H7 (cell line): Measurements from ENCODE around the gene HOXD12. TPM values are rescaled to one million over a fixed set of nuclear protein-coding genes. Genes with fewer than 3 reads are reported as not detected.
A peak's percentile ranks its signal among the peaks of the same experiment; 100 is the strongest.

Experiments
- DNase-seq: peaks from one replicate; pipeline ENCODE4 v3.0.0; 2012
- H3K27me3 ChIP-seq: 2 replicates; pipeline ENCODE4 v1.6.0; 2011; ENCODE audit warnings: mild to moderate bottlenecking, low read length; ENCODE audit not compliant: control insufficient read depth, insufficient read depth
- H3K36me3 ChIP-seq: replicated peaks from 2 replicates; pipeline ENCODE4 v1.5.1; 2011; ENCODE audit warnings: low read length; ENCODE audit not compliant: control insufficient read depth, insufficient read depth
- H3K4me3 ChIP-seq: 2 replicates; pipeline ENCODE4 v1.5.1; 2011; ENCODE audit warnings: low read depth, mild to moderate bottlenecking, control low read depth, low read length, moderate library complexity; ENCODE audit not compliant: insufficient read depth
- total RNA-seq: library from RNA; depleted of rRNA; stranded (reverse); fragments of >200 nt; shearing (Covaris generic); gene quantifications from 2 replicates; pipeline ENCODE4 v1.2.3, GENCODE V29; 2014; rRNA removed

Gene HOXD12
- not detected in 2 replicates for total RNA-seq

GRCh38 chr2:176099728-176100546, at the start of gene HOXD12:
Gene HOXD12 (plus strand): TSS chr2:176099795. CDS start chr2:176099802, 7 bp downstream.
- Histone ChIP-seq H3K27me3 (peaks cover 97% of the 10 kb centered on the region), H3K4me3 (peak within 1 kb of the TSS; percentile 24), H3K36me3 (no peaks in the 10 kb centered on the region)
- peak; percentile 73 for DNase-seq

GRCh38 chr2:176056406-176056805, 43.2 kb upstream of the HOXD12 start:
- no peak overlapping the region for H3K4me3 ChIP-seq
- no peaks in the 10 kb centered on the region for H3K36me3 ChIP-seq
- no peaks in the 10 kb centered on the region for H3K27me3 ChIP-seq
- DNase-seq, result no peak

GRCh38 chr2:176063958-176064357, 35.6 kb upstream of the HOXD12 start:
- Histone ChIP-seq H3K36me3 (no peaks in the 10 kb centered on the region), H3K27me3 (peaks cover 47% of the 10 kb centered on the region), H3K4me3 (no peak overlapping the region)
- no peak for DNase-seq

GRCh38 chr2:176066645-176067588, 32.7 kb upstream of the HOXD12 start:
- DNase-seq, result peak; percentile 76
- Histone ChIP-seq H3K36me3 (no peaks in the 10 kb centered on the region), H3K27me3 (peaks cover 77% of the 10 kb centered on the region)

GRCh38 chr2:176067589-176068418, 31.8 kb upstream of the HOXD12 start:
- Histone ChIP-seq H3K4me3 (no peak overlapping the region), H3K36me3 (no peaks in the 10 kb centered on the region), H3K27me3 (peaks cover 86% of the 10 kb centered on the region)
- DNase-seq, result peak; percentile 60

More at GRCh38 chr2:176066645-176067588, 32.7 kb upstream of the HOXD12 start:
- peak overlapping the region; percentile 2; the same call in 1 of the 2 replicates for H3K4me3 ChIP-seq

GRCh38 chr2:176068419-176068832, 31.2 kb upstream of the HOXD12 start:
- Histone ChIP-seq H3K27me3 (peaks cover 92% of the 10 kb centered on the region), H3K36me3 (no peaks in the 10 kb centered on the region), H3K4me3 (no peak overlapping the region)
- DNase-seq, result no peak

GRCh38 chr2:176071330-176072291, 28.0 kb upstream of the HOXD12 start:
- Histone ChIP-seq H3K4me3 (no peak overlapping the region), H3K36me3 (no peaks in the 10 kb centered on the region), H3K27me3 (peaks cover 100% of the 10 kb centered on the region)
- DNase-seq, result peak; percentile 53

GRCh38 chr2:176072292-176072669, 27.3 kb upstream of the HOXD12 start:
- Histone ChIP-seq H3K36me3 (no peaks in the 10 kb centered on the region), H3K27me3 (peaks cover 100% of the 10 kb centered on the region), H3K4me3 (no peak overlapping the region)
- no peak for DNase-seq

- peak; percentile 50 for DNase-seq
Observed at GRCh38 chr2:176072951-176073904, 26.4 kb upstream of the HOXD12 start.

GRCh38 chr2:176074919-176075425, 24.6 kb upstream of the HOXD12 start:
- no peak for DNase-seq
- peaks cover 100% of the 10 kb centered on the region for H3K27me3 ChIP-seq
- H3K4me3 ChIP-seq, result no peak overlapping the region
- H3K36me3 ChIP-seq, result no peaks in the 10 kb centered on the region

More at GRCh38 chr2:176072951-176073904, 26.4 kb upstream of the HOXD12 start:
- H3K36me3 ChIP-seq, result no peaks in the 10 kb centered on the region
- H3K27me3 ChIP-seq, result peaks cover 100% of the 10 kb centered on the region
- H3K4me3 ChIP-seq, result no peak overlapping the region

GRCh38 chr2:176075481-176075880, 24.1 kb upstream of the HOXD12 start:
- Histone ChIP-seq H3K27me3 (peaks cover 98% of the 10 kb centered on the region), H3K4me3 (no peak overlapping the region)
- no peak for DNase-seq

GRCh38 chr2:176076063-176076462, 23.5 kb upstream of the HOXD12 start:
- Histone ChIP-seq H3K4me3 (no peak overlapping the region), H3K27me3 (peaks cover 98% of the 10 kb centered on the region)

More at GRCh38 chr2:176075481-176075880, 24.1 kb upstream of the HOXD12 start:
- no peaks in the 10 kb centered on the region for H3K36me3 ChIP-seq

More at GRCh38 chr2:176076063-176076462, 23.5 kb upstream of the HOXD12 start:
- no peak for DNase-seq
- H3K36me3 ChIP-seq, result no peaks in the 10 kb centered on the region
